Measurements from ENCODE around the gene TAPT1. TPM values are rescaled to one million over a fixed set of nuclear protein-coding genes. Genes with fewer than 3 reads are reported as not detected.

Gene TAPT1
- total RNA-seq, 4 donors from 2014 or later, result 42.1 to 69.0 (median 53.5) TPM

GRCh38 chr4:16159286-16159685 lies 67.0 kb downstream of the TAPT1 start:
- peaks cover 14 to 21% of the 10 kb centered on the region in 2 donors for H3K36me3 ChIP-seq
- no peak for DNase-seq
- intact Hi-C loops (cut with DNase I), result no loop called here
- TF ChIP-seq CTCF (IDR thresholded peaks at IDR 0.05) (no peak), POLR2A (IDR thresholded peaks at IDR 0.05) (no peak)
- H3K4me1 ChIP-seq, result no peaks in the 10 kb centered on the region
- H3K27ac ChIP-seq, result no peak overlapping the region
- WGBS, 2 donors, result 95 to 98% methylated on average over 3 of the region's 3 CpGs
- no peaks in the 10 kb centered on the region for H3K27me3 ChIP-seq
- H3K9me3 ChIP-seq, result no peaks in the 10 kb centered on the region
- H3K4me3 ChIP-seq (replicated peaks in 1 of 3), result no peak overlapping the region

GRCh38 chr4:16158504-16158852 lies 67.8 kb downstream of the TAPT1 start:
- 74 to 84% methylated on average over 3 of the region's 3 CpGs for WGBS, 2 donors
- no peaks in the 10 kb centered on the region for H3K4me1 ChIP-seq
- TF ChIP-seq POLR2A (IDR thresholded peaks at IDR 0.05) (no peak), CTCF (IDR thresholded peaks at IDR 0.05) (no peak)
- no peak overlapping the region for H3K4me3 ChIP-seq (replicated peaks in 1 of 3)
- H3K9me3 ChIP-seq, result no peaks in the 10 kb centered on the region
- no peak for DNase-seq
- intact Hi-C loops (cut with DNase I), result no loop called here
- peaks cover 14% of the 10 kb centered on the region in 2 donors for H3K36me3 ChIP-seq
- no peak overlapping the region for H3K27ac ChIP-seq
- no peaks in the 10 kb centered on the region for H3K27me3 ChIP-seq

GRCh38 chr4:16157609-16158503 lies 68.4 kb downstream of the TAPT1 start:
- H3K4me3 ChIP-seq (replicated peaks in 1 of 3), result no peak overlapping the region
- H3K27me3 ChIP-seq, result no peaks in the 10 kb centered on the region
- H3K27ac ChIP-seq, result no peak overlapping the region
- DNase-seq, result no peak
- no peaks in the 10 kb centered on the region for H3K9me3 ChIP-seq
- no peak for TF ChIP-seq POLR2A (IDR thresholded peaks at IDR 0.05)
- TF ChIP-seq CTCF (IDR thresholded peaks at IDR 0.05), result no peak
- no peaks in the 10 kb centered on the region for H3K4me1 ChIP-seq
- intact Hi-C loops (cut with DNase I), result no loop called here
- WGBS, 2 donors, result 76% methylated on average over 14 of the region's 14 CpGs
- H3K36me3 ChIP-seq, result peaks cover 8% of the 10 kb centered on the region in 2 donors

- H3K4me3 ChIP-seq (replicated peaks in 1 of 3), result no peak overlapping the region
- H3K4me1 ChIP-seq, result no peaks in the 10 kb centered on the region
- DNase-seq, result no peak
- H3K27ac ChIP-seq, result no peak overlapping the region
- no peaks in the 10 kb centered on the region for H3K36me3 ChIP-seq
- no peaks in the 10 kb centered on the region for H3K9me3 ChIP-seq
- no peaks in the 10 kb centered on the region for H3K27me3 ChIP-seq
- intact Hi-C loops (cut with DNase I), result no loop called here
- TF ChIP-seq POLR2A (IDR thresholded peaks at IDR 0.05) (no peak), CTCF (IDR thresholded peaks at IDR 0.05) (no peak)
- 74 to 75% methylated on average over 9 of the region's 9 CpGs for WGBS, 2 donors
Measured at GRCh38 chr4:16155528-16156169, 70.6 kb downstream of the TAPT1 start.

GRCh38 chr4:16154451-16154850 lies 71.8 kb downstream of the TAPT1 start:
- H3K4me1 ChIP-seq, result no peaks in the 10 kb centered on the region
- H3K27me3 ChIP-seq, result no peaks in the 10 kb centered on the region
- intact Hi-C loops (cut with DNase I), result no loop called here
- no peak for DNase-seq
- WGBS, 2 donors, result 89 to 95% methylated on average over 3 of the region's 3 CpGs
- TF ChIP-seq CTCF (IDR thresholded peaks at IDR 0.05) (no peak), POLR2A (IDR thresholded peaks at IDR 0.05) (no peak)
- H3K4me3 ChIP-seq (replicated peaks in 1 of 3), result no peak overlapping the region
- no peaks in the 10 kb centered on the region for H3K9me3 ChIP-seq
- no peak overlapping the region for H3K27ac ChIP-seq
- no peaks in the 10 kb centered on the region for H3K36me3 ChIP-seq
